Activated CD4-positive, CD25-positive, alpha-beta regulatory T cell (primary cell): ENCODE measurements around the gene ERO1A.

Experiments
- DNase-seq, 4 experiments: peaks; one replicate each; lab custom pipeline; 2025; lab: John Stamatoyannopoulos, UW

The ERO1A gene

DNA sequence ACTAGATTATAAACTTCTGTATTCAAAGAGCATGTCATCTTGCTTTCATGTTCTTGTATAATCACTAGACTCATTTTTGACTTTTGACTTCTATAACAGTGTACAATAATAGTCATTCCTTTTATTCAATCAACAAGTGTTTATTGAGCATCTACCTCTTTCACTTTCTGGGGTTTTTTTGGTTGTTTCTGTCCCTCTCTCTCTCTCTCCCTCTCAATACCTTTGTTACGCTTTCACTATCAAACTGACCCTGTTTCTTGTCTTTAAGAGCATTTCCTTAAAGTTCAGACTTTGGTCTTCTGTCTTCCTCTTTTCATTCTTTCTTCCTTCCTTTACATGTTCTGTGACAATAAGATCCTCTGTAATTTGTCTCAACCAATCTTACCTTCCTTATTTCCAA is 93.2 kb downstream of the ERO1A start:
- DNase-seq, result no peak

DNA sequence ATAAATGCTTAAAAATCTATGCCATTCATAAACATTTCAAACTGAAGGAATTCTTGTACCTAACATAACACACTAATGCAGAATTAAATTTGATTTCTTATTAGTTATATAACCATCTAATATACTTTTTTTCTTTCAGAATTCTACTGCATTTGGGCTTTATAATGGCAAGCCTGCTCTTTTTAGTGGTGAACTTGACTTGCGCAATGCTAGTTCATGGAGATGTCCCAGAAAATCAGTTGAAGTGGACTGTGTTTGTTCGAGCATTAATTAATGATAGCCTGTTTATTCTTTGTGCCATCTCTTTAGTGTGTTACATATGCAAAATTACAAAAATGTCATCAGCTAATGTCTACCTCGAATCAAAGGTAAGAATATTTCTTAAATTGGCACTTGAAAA is 95.4 kb downstream of the ERO1A start:
- DNase-seq, result no peak

DNA sequence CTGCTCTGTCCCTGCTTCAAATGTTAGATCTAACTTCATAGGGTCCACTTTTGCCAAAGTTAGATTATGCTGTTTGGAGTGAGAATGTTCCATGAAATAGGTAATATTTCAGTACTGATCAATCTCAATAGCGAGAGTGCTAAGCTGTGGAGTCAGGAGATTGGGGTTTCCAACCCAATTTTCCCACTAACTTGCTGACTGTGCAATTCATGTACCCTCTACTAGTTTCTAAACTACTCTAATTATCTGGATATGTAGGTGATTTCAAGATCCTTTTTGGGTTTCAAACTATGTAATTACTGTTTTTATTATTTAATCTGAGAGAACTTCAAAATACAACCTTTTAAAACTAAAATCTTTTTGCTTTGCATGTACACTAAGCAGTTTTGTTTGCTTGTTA is 96.8 kb downstream of the ERO1A start:
- DNase-seq, result no peak

DNA sequence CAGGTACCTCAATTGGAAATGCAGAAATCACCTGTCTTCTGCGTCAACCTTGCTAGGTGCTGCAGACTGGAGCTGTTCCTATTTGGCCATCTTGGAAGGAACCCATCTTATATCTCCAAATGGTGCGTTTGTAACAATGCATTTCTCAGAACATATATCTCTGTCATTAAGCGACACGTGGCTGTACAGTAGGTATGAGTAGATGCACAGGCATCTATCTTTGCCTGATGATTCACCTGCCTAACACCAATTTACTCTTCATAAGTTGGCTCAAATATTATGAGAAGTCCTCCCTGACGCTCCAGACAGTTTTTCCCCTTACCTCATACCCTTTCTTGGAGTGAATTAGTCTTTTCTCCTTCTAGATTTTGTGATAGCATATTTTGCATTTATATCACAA is 98.5 kb downstream of the ERO1A start:
- DNase-seq, result no peak

DNA sequence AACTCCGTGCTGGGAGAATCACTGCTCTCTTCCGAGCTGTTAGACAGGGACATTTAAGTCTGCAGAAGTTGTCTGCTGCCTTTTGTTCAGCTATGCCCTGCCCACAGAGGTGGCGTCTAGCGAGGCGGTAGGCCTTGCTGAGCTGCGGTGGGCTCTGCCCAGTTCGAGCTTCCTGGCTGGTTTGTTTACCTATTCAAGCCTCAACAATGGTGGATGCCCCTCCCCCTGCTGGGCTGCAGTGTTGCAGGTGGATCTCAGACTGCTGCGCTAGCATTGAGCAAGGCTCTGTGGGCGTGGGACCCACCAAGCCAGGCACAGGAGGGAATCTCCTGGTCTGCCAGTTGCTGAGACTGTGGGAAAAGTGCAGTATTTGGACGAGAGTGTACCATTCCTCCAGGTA is 99.0 kb downstream of the ERO1A start:
- DNase-seq, result no peak

DNA sequence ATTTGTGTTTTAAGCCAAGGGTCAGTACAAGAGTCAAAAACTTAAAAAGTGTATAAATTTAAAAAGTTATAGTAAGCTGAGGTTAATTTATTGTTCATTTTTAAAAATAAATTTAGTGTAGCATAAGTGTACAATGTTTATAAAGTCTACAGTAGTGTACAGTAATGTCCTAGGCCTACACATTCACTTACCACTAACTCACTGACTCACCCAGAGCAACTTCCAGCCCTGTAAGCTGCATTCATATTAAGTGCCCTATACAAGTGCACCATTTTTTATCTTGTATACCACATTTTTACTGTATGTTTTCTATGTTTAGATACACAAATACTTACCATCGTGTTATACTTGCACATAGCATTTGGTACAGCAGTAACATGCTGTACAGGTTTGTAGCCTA is 105.0 kb downstream of the ERO1A start:
- DNase-seq, result no peak
